Right cardiac atrium (tissue), 5 donors: ENCODE measurements around the gene CCDC116. TPM values are rescaled to one million over a fixed set of nuclear protein-coding genes. Genes with fewer than 3 reads are reported as not detected.

Source experiments
- ATAC-seq, 2 donors: fragments of 200-7000 bp; cut with Tn5 transposase; one replicate each; pipeline versions ENCODE4 v1.8.0 to v1.9.1; 2020; ENCODE audit warnings: moderate library complexity in 2 of 2, mild to moderate bottlenecking in 1 of 2
- DNase-seq, 3 donors: peaks; one replicate each; pipeline ENCODE4 v3.0.0-alpha.2; 2020
- H3K27ac ChIP-seq: one replicate; pipeline ENCODE4 v1.5.1; 2013; ENCODE audit warnings: mild to moderate bottlenecking, low read length, control low read depth, moderate library complexity
- H3K27me3 ChIP-seq: one replicate; pipeline ENCODE4 v1.6.1; 2013; ENCODE audit not compliant: control insufficient read depth, insufficient read depth
- H3K4me1 ChIP-seq: one replicate; pipeline ENCODE4 v1.6.1; 2013; ENCODE audit warnings: low read length; ENCODE audit not compliant: control insufficient read depth, insufficient read depth
- H3K4me3 ChIP-seq: one replicate; pipeline ENCODE4 v1.5.1; 2013; ENCODE audit warnings: low read length, control low read depth
- H3K9me3 ChIP-seq: one replicate; pipeline ENCODE4 v1.6.1; 2013; ENCODE audit warnings: low read length; ENCODE audit not compliant: control insufficient read depth
- WGBS: extraction: QIAGEN DNeasy Blood & Tissue Kit; methylation state at CpG from one replicate; pipeline ENCODE4 v1.1.7; 2013; 5-methylcytosine and 5-hydroxymethylcytosine counted together
- intact Hi-C, 4 donors: fragments of 100-400 bp; cut with DNase I; formaldehyde crosslinking; loops; one replicate each; pipeline versions ENCODE4 v1.11.0 to v1.14.0; 2022 to 2023
- polyA plus RNA-seq: library from polyadenylated mRNA; stranded (reverse); fragments of 200-250 nt; gene quantifications from one replicate; pipeline ENCODE4 v1.2.3, GENCODE V29; 2013
- total RNA-seq, 4 donors: library from RNA; stranded (reverse); fragmentation: NEBNext Ultra II Directional; extraction: Animal tissue kit (Norgen Biotek cat#: 25700); gene quantifications; one replicate each; pipeline ENCODE4 v1.2.1, GENCODE V29; 2021
- donor health status: healthy with polysubstance abuse.
- donor health status: DM: no; HTN: yes; CAD: no.
- donor health status: DM: no; HTN: no; CAD: no.
- donor health status: DM: no; HTN: yes; CAD: no; lungs with severe emphysema.
- donor health status: DM: yes; HTN: yes; CAD: no.

CCDC116 gene
- total and polyA plus RNA-seq, 5 donors: 0.29 to 0.34 (median 0.34) TPM; not detected in 2

GRCh38 chr22:21626073-21626734 lies 6.4 kb upstream of the CCDC116 start:
- Histone ChIP-seq H3K4me3 (no peak overlapping the region), H3K27ac (no peak overlapping the region), H3K9me3 (no peaks in the 10 kb centered on the region), H3K4me1 (peaks cover 15% of the 10 kb centered on the region), H3K27me3 (no peaks in the 10 kb centered on the region)
- DNase-seq: no peak
- 67% methylated on average over 4 of the region's 4 CpGs for WGBS
- ATAC-seq: no peak
- intact Hi-C loops: no loop called here

GRCh38 chr22:21626735-21627469 lies 5.7 kb upstream of the CCDC116 start:
- no peak for ATAC-seq
- peaks cover 15% of the 10 kb centered on the region for H3K4me1 ChIP-seq
- H3K27ac ChIP-seq: no peak overlapping the region
- DNase-seq: no peak
- H3K9me3 ChIP-seq: no peaks in the 10 kb centered on the region
- intact Hi-C loops: no loop called here
- 72% methylated on average over 11 of the region's 11 CpGs for WGBS
- no peak overlapping the region for H3K4me3 ChIP-seq
- H3K27me3 ChIP-seq: no peaks in the 10 kb centered on the region

GRCh38 chr22:21628386-21629254 lies 3.9 kb upstream of the CCDC116 start:
- H3K27me3 ChIP-seq: no peaks in the 10 kb centered on the region
- peaks cover 15% of the 10 kb centered on the region for H3K4me1 ChIP-seq
- DNase-seq: peak in 2 of 3 donors; percentile 64 to 68
- 77% methylated on average over 74 of the region's 74 CpGs for WGBS
- intact Hi-C loops: no loop called here
- peak overlapping the region; percentile 66 for H3K4me3 ChIP-seq
- no peaks in the 10 kb centered on the region for H3K9me3 ChIP-seq
- peak in 1 of 2 donors; percentile 3 for ATAC-seq
- no peak overlapping the region for H3K27ac ChIP-seq

GRCh38 chr22:21629255-21630149 lies 3.1 kb upstream of the CCDC116 start, which contains the start of gene YDJC:
Gene YDJC (minus strand): TSS chr22:21630022. CDS start chr22:21630014, 8 bp downstream.
- intact Hi-C loops: no loop called here
- DNase-seq (peak; percentile 93 to 97 (median 97)), ATAC-seq (peak; percentile 96 to 97)
- Histone ChIP-seq H3K9me3 (no peaks in the 10 kb centered on the region), H3K27me3 (no peaks in the 10 kb centered on the region), H3K27ac (no peak within 1 kb of the TSS), H3K4me3 (peak within 1 kb of the TSS; percentile 66), H3K4me1 (peaks cover 10% of the 10 kb centered on the region)
- under 1% methylated on average over 93 of the region's 93 CpGs for WGBS

GRCh38 chr22:21631025-21631424 lies 1.5 kb upstream of the CCDC116 start:
- peaks cover 5% of the 10 kb centered on the region for H3K4me1 ChIP-seq
- no peaks in the 10 kb centered on the region for H3K9me3 ChIP-seq
- 93% methylated on average over 4 of the region's 4 CpGs for WGBS
- H3K27ac ChIP-seq: no peak overlapping the region
- DNase-seq (no peak), ATAC-seq (no peak)
- intact Hi-C loops: no loop called here
- no peak overlapping the region for H3K4me3 ChIP-seq
- H3K27me3 ChIP-seq: no peaks in the 10 kb centered on the region

- H3K27me3 ChIP-seq: no peaks in the 10 kb centered on the region
- intact Hi-C loops: no loop called here
- H3K9me3 ChIP-seq: no peaks in the 10 kb centered on the region
- H3K27ac ChIP-seq: no peak overlapping the region
- H3K4me3 ChIP-seq: no peak overlapping the region
- no peak for ATAC-seq
- DNase-seq: no peak
- H3K4me1 ChIP-seq: peaks cover 5% of the 10 kb centered on the region
- 97% methylated on average over 18 of the region's 18 CpGs for WGBS
Observed at GRCh38 chr22:21632931-21633330, 371 bp downstream of the CCDC116 start.

GRCh38 chr22:21633481-21633880 lies 921 bp downstream of the CCDC116 start:
- no peak for DNase-seq
- Histone ChIP-seq H3K27me3 (no peaks in the 10 kb centered on the region), H3K4me1 (peaks cover 5% of the 10 kb centered on the region), H3K27ac (no peak overlapping the region), H3K9me3 (no peaks in the 10 kb centered on the region), H3K4me3 (no peak overlapping the region)
- WGBS: 92% methylated on average over 4 of the region's 4 CpGs
- intact Hi-C loops: no loop called here
- no peak for ATAC-seq

- Histone ChIP-seq H3K4me1 (peaks cover 2% of the 10 kb centered on the region), H3K9me3 (no peaks in the 10 kb centered on the region), H3K4me3 (no peak overlapping the region), H3K27me3 (no peaks in the 10 kb centered on the region), H3K27ac (no peak overlapping the region)
- WGBS: 95% methylated on average over 16 of the region's 16 CpGs
- DNase-seq (no peak), ATAC-seq (no peak)
- intact Hi-C loops: no loop called here
Observed at GRCh38 chr22:21634081-21634480, 1.5 kb downstream of the CCDC116 start.

- ATAC-seq: no peak
- 88% methylated on average over 19 of the region's 19 CpGs for WGBS
- H3K27me3 ChIP-seq: no peaks in the 10 kb centered on the region
- intact Hi-C loops: no loop called here
- no peaks in the 10 kb centered on the region for H3K9me3 ChIP-seq
- DNase-seq: no peak
- no peak overlapping the region for H3K4me3 ChIP-seq
- H3K4me1 ChIP-seq: no peaks in the 10 kb centered on the region
- no peak overlapping the region for H3K27ac ChIP-seq
Observed at GRCh38 chr22:21634844-21635243, 2.3 kb downstream of the CCDC116 start.

- intact Hi-C loops: no loop called here
- Histone ChIP-seq H3K27me3 (no peaks in the 10 kb centered on the region), H3K4me1 (no peaks in the 10 kb centered on the region), H3K4me3 (no peak overlapping the region), H3K9me3 (no peaks in the 10 kb centered on the region), H3K27ac (no peak overlapping the region)
- DNase-seq (peak in 1 of 3 donors; percentile 15), ATAC-seq (no peak)
- WGBS: 84% methylated on average over 15 of the region's 15 CpGs
Observed at GRCh38 chr22:21635771-21636510, 3.4 kb downstream of the CCDC116 start.
